ENCODE data around the gene PTPRR.

PTPRR gene

GRCh38 chr12:70774055-70774454, 146.5 kb downstream of the PTPRR start:
- in situ Hi-C loops (cut with HindIII; ENCODE audit: low sequenced_read_pairs), result no loop called here
- no peak for DNase-seq (ENCODE audit: low read depth)
- no peak for TF ChIP-seq CTCF (IDR thresholded peaks at IDR 0.05; ENCODE audit: low read depth, low read length, missing control alignments)
- no peak overlapping the region for H3K4me3 ChIP-seq (ENCODE audit: low read depth, low read length)

- TF ChIP-seq CTCF (IDR thresholded peaks at IDR 0.05; ENCODE audit: low read depth, low read length, missing control alignments), result no peak
- in situ Hi-C loops (cut with HindIII; ENCODE audit: low sequenced_read_pairs), result no loop called here
- no peak overlapping the region for H3K4me3 ChIP-seq (ENCODE audit: low read depth, low read length)
These were observed 147.7 kb downstream of the PTPRR start for GRCh38 chr12:70772836-70773235.

GRCh38 chr12:70771581-70771980, 149.0 kb downstream of the PTPRR start:
- in situ Hi-C loops (cut with HindIII; ENCODE audit: low sequenced_read_pairs), result no loop called here
- no peak overlapping the region for H3K4me3 ChIP-seq (ENCODE audit: low read depth, low read length)
- no peak for DNase-seq (ENCODE audit: low read depth)
- no peak for TF ChIP-seq CTCF (IDR thresholded peaks at IDR 0.05; ENCODE audit: low read depth, low read length, missing control alignments)

More at GRCh38 chr12:70772836-70773235, 147.7 kb downstream of the PTPRR start:
- no peak for DNase-seq (ENCODE audit: low read depth)

GRCh38 chr12:70763666-70764065, 156.9 kb downstream of the PTPRR start:
- no peak overlapping the region for H3K4me3 ChIP-seq (ENCODE audit: low read depth, low read length)
- TF ChIP-seq CTCF (IDR thresholded peaks at IDR 0.05; ENCODE audit: low read depth, low read length, missing control alignments), result no peak
- in situ Hi-C loops (cut with HindIII; ENCODE audit: low sequenced_read_pairs), result no loop called here
- no peak for DNase-seq (ENCODE audit: low read depth)

- in situ Hi-C loops (cut with HindIII; ENCODE audit: low sequenced_read_pairs), result no loop called here
These were observed 158.5 kb downstream of the PTPRR start for GRCh38 chr12:70762000-70762399.

GRCh38 chr12:70759161-70759918, 161.2 kb downstream of the PTPRR start:
- DNase-seq (ENCODE audit: low read depth), result no peak
- no peak for TF ChIP-seq CTCF (IDR thresholded peaks at IDR 0.05; ENCODE audit: low read depth, low read length, missing control alignments)
- in situ Hi-C loops (cut with HindIII; ENCODE audit: low sequenced_read_pairs), result no loop called here
- H3K4me3 ChIP-seq (ENCODE audit: low read depth, low read length), result no peak overlapping the region

More at GRCh38 chr12:70762000-70762399, 158.5 kb downstream of the PTPRR start:
- no peak for TF ChIP-seq CTCF (IDR thresholded peaks at IDR 0.05; ENCODE audit: low read depth, low read length, missing control alignments)
- DNase-seq (ENCODE audit: low read depth), result no peak
- H3K4me3 ChIP-seq (ENCODE audit: low read depth, low read length), result no peak overlapping the region
